SK-N-SH (cell line): Measurements from ENCODE around the gene POLD4. TPM values are rescaled to one million over a fixed set of nuclear protein-coding genes. Genes with fewer than 3 reads are reported as not detected.

Experiments used
- CTCF ChIA-PET: fragments of 300-600, 350-600 bp; formaldehyde crosslinking; extraction: SDS; loops from one replicate; lab custom pipeline; 2021; lab: Yijun Ruan, JAX
- POLR2A ChIA-PET: fragments of 350-600 bp; sonication (Branson Sonifier 250); formaldehyde crosslinking; extraction: SDS; loops from one replicate; lab custom pipeline; 2020; ENCODE audit warnings: antibody characterized with exemption, inconsistent platforms; lab: Yijun Ruan, JAX
- DNase-seq: peaks from one replicate; pipeline ENCODE4 v3.0.0; 2012
- H2AFZ ChIP-seq: fragments of 200-600 bp; sonication (generic); 2 replicates; pipeline ENCODE4 v1.8.1; 2016; ENCODE audit warnings: antibody characterized with exemption, mild to moderate bottlenecking, low read depth
- H3F3A ChIP-seq: fragments of 200-600 bp; sonication (generic); replicated peaks from 2 replicates; pipeline ENCODE3; 2016; ENCODE audit warnings: antibody characterized with exemption, mild to moderate bottlenecking; ENCODE audit not compliant: insufficient read depth
- H3K27ac ChIP-seq, 2 experiments: fragments of 200-500 bp in 1 of 2; fragments of 200-600 bp in 1 of 2; sonication (Bioruptor generic) in 1 of 2; sonication (generic), shearing (Covaris generic) in 1 of 2; 2 replicates each; pipeline versions ENCODE4 v1.5.1 to v1.6.1; 2014 to 2016; ENCODE audit warnings: low read depth in 2 of 2, inconsistent platforms in 1 of 2, low read length in 1 of 2, mild to moderate bottlenecking in 1 of 2, mixed read lengths in 1 of 2
- H3K27me3 ChIP-seq: fragments of 200-600 bp; sonication (generic), shearing (Covaris generic); 2 replicates; pipeline ENCODE4 v1.6.1; 2016; ENCODE audit warnings: mixed run types; ENCODE audit not compliant: insufficient read depth
- H3K36me3 ChIP-seq, 2 experiments: fragments of 200-500 bp in 1 of 2; fragments of 200-600 bp in 1 of 2; sonication (Bioruptor generic) in 1 of 2; sonication (generic) in 1 of 2; replicated peaks in 1 of 2; 2 replicates each; pipeline versions ENCODE3 to v1.5.1; 2014 to 2016; ENCODE audit warnings: low read length in 1 of 2, mild to moderate bottlenecking in 1 of 2; ENCODE audit not compliant: insufficient read depth in 2 of 2, control insufficient read depth in 1 of 2
- H3K4me1 ChIP-seq, 2 experiments: fragments of 200-500 bp in 1 of 2; fragments of 200-600 bp in 1 of 2; sonication (Bioruptor generic) in 1 of 2; sonication (generic), shearing (Covaris generic) in 1 of 2; 2 replicates each; pipeline versions ENCODE4 v1.5.1 to v1.6.1; 2014 to 2016; ENCODE audit warnings: low read depth in 1 of 2, low read length in 1 of 2, mixed run types in 1 of 2; ENCODE audit not compliant: insufficient read depth in 2 of 2, control insufficient read depth in 1 of 2
- H3K4me2 ChIP-seq: fragments of 200-600 bp; sonication (generic), shearing (Covaris generic); 2 replicates; pipeline ENCODE4 v1.6.1; 2017; ENCODE audit warnings: mixed run types
- H3K4me3 ChIP-seq, 2 experiments: fragments of 200-500 bp in 1 of 2; fragments of 200-600 bp in 1 of 2; sonication (Bioruptor generic) in 1 of 2; sonication (generic), shearing (Covaris generic) in 1 of 2; 2 replicates each; pipeline versions ENCODE4 v1.5.1 to v1.8.1; 2014 to 2016; ENCODE audit warnings: low read depth in 2 of 2, inconsistent platforms in 1 of 2, low read length in 1 of 2, mild to moderate bottlenecking in 1 of 2, mixed read lengths in 1 of 2, moderate library complexity in 1 of 2
- H3K79me2 ChIP-seq: fragments of 200-600 bp; sonication (generic); 2 replicates; pipeline ENCODE4 v1.8.1; 2017; ENCODE audit warnings: mild to moderate bottlenecking; ENCODE audit not compliant: insufficient read depth
- H3K9ac ChIP-seq: fragments of 200-600 bp; sonication (generic); 2 replicates; pipeline ENCODE4 v1.6.1; 2017; ENCODE audit warnings: mixed run types
- H3K9me2 ChIP-seq: fragments of 200-600 bp; sonication (generic); 2 replicates; pipeline ENCODE4 v1.6.1; 2017; ENCODE audit warnings: mixed run types
- H3K9me3 ChIP-seq: fragments of 200-600 bp; sonication (generic); 2 replicates; pipeline ENCODE4 v1.6.1; 2017; ENCODE audit warnings: mixed run types, mild to moderate bottlenecking, moderate library complexity
- H4K20me1 ChIP-seq: fragments of 200-600 bp; sonication (generic); 2 replicates; pipeline ENCODE4 v1.6.1; 2017; ENCODE audit warnings: mild to moderate bottlenecking, mixed run types; ENCODE audit not compliant: insufficient read depth
- CHD2 ChIP-seq: fragments of 150-350 bp; IDR thresholded peaks from 2 replicates; pipeline ENCODE4 v1.6.1; 2018; ENCODE audit warnings: low read length; ENCODE audit not compliant: partially characterized antibody
- FOSL2 ChIP-seq: IDR thresholded peaks from 2 replicates; pipeline ENCODE4 v1.4.0; 2012; ENCODE audit warnings: low read depth, mild to moderate bottlenecking, moderate library complexity, borderline replicate concordance
- FOXJ3 ChIP-seq: sonication (generic); formaldehyde crosslinking; IDR thresholded peaks from 2 replicates; pipeline ENCODE4 v1.5.1; 2020; ENCODE audit warnings: mild to moderate bottlenecking, missing genetic modification reagents
- FOXM1 ChIP-seq: IDR thresholded peaks from 2 replicates; pipeline ENCODE4 v1.4.0; 2012; ENCODE audit warnings: low read depth, mild to moderate bottlenecking
- GATA2 ChIP-seq: sonication (generic); formaldehyde crosslinking; IDR thresholded peaks from 2 replicates; pipeline ENCODE4 v1.5.0; 2020; ENCODE audit warnings: mild to moderate bottlenecking, missing genetic modification reagents
- MEF2A ChIP-seq: IDR thresholded peaks from 2 replicates; pipeline ENCODE4 v1.4.0; 2012; ENCODE audit warnings: low read depth, borderline replicate concordance
- RAD21 ChIP-seq: IDR thresholded peaks from 2 replicates; pipeline ENCODE4 v1.6.1; 2012; ENCODE audit warnings: mild to moderate bottlenecking, low read length
- RCOR1 ChIP-seq: fragments of 150-350 bp; IDR thresholded peaks from 2 replicates; pipeline ENCODE4 v1.6.1; 2017; ENCODE audit warnings: antibody characterized with exemption, low read length
- RXRA ChIP-seq: IDR thresholded peaks from 2 replicates; pipeline ENCODE4 v1.4.0; 2012; ENCODE audit warnings: low read depth, mild to moderate bottlenecking, borderline replicate concordance
- TAF1 ChIP-seq: IDR thresholded peaks from 2 replicates; pipeline ENCODE4 v1.6.1; 2012; ENCODE audit warnings: low read depth, mild to moderate bottlenecking, low read length, moderate library complexity, borderline replicate concordance
- USF1 ChIP-seq: IDR thresholded peaks from 2 replicates; pipeline ENCODE4 v1.4.0; 2012; ENCODE audit warnings: low read depth, borderline replicate concordance
- WGBS: methylation state at CpG from one replicate; pipeline ENCODE4 v1.1.6; 2017; ENCODE audit warnings: low lambda C conversion rate; 5-methylcytosine and 5-hydroxymethylcytosine counted together
- polyA plus RNA-seq, 3 experiments: library from polyadenylated mRNA; depleted of rRNA; stranded (reverse); fragments of >200 nt; gene quantifications; 2 replicates each; pipeline ENCODE4 v1.2.3, GENCODE V29; 2012
- TF ChIP-seq, protein P1 (sequence below): fragments of 200-600 bp; sonication (generic); IDR thresholded peaks from 2 replicates; pipeline ENCODE4 v1.6.1; 2017; ENCODE audit warnings: antibody characterized with exemption, mild to moderate bottlenecking, moderate library complexity
- TF ChIP-seq, protein P2 (sequence below): IDR thresholded peaks from 2 replicates; pipeline ENCODE4 v1.4.0; 2012; ENCODE audit warnings: low read depth
- TF ChIP-seq, protein P3 (sequence below): IDR thresholded peaks from 2 replicates; pipeline ENCODE4; 2012
- TF ChIP-seq, protein P4 (sequence below): fragments of 150-350 bp; IDR thresholded peaks from 2 replicates; pipeline ENCODE4 v1.6.1; 2017; ENCODE audit warnings: antibody characterized with exemption, low read length, low read depth, borderline replicate concordance

Gene POLD4
- polyA plus RNA-seq, 1 of the 3 experiments (the other 2 are of a cell fraction), result 80.4 TPM

DNA sequence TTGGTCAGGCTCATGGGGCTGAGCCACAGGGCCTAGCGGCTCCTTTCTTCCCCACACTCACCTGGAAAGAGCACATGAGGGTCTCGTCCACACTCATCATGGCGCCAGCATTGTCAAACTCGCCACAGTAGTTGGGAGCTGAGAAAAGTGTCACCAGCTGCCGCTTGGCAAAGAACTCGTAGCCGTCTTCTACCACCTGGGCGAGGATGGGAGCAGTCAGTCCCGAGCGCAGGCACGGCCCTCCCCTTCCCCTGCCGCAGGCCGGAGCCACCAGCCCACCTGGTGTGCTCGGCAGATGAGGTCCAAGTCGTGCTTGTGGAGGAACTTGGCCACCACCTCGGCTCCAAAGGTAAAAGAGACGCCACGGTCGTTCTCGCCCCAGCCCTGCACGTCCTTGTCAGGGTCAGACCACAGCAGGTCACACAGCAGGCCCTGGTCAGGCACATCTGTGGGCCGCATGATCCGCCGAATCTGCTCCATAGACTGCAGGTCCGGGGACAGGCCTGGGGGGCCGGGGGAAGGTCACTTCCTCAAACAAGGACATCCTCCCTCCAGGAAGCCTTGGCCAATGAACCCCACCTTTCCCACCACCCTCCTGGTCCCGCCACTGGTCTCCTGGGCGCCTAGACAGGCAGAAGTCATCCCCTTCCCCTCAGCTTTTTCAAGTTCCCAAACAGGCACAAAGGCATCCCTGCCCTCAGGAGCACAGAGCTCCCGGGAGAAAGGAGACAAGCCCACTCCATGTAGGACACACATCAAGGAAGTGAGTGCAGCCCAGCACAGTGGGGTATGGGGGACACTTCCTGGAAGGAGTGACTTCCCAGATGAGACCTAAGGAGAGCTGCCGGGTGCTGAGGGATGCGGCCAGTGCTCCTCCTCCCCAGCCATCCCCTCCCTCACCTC lies 45.6 kb upstream of the POLD4 start:
- no peak overlapping the region for H2AFZ ChIP-seq
- H3K9me2 ChIP-seq, result no peaks in the 10 kb centered on the region
- DNase-seq, result no peak
- CTCF ChIA-PET, result interaction anchor here (4.1 to 4.9 kb wide), 2 partner anchors 16 to 70 kb away, joined by 29 to 32 read pairs; partner anchors contain the start of gene TMEM134
- no peak for TF ChIP-seq RCOR1
- H3K4me1 ChIP-seq, result peaks cover 9 to 17% of the 10 kb centered on the region in 2 experiments; a peak in 2 of 4 replicates
- WGBS, result 92% methylated on average over 25 of the region's 31 CpGs
- peaks cover 5% of the 10 kb centered on the region for H3F3A ChIP-seq
- H3K27ac ChIP-seq, result no peak overlapping the region
- no peak overlapping the region; the same call in 1 of the 2 replicates for H3K4me2 ChIP-seq
- no peaks in the 10 kb centered on the region for H3K27me3 ChIP-seq
- no peak overlapping the region for H3K4me3 ChIP-seq
- peaks cover 14% of the 10 kb centered on the region for H4K20me1 ChIP-seq
- POLR2A ChIA-PET, result interaction anchor here (0.5 kb wide), 1 partner anchor 15 kb away, joined by 7 read pairs; no protein-coding TSS in a partner anchor
- H3K9me3 ChIP-seq, result no peaks in the 10 kb centered on the region
- no peak overlapping the region for H3K9ac ChIP-seq
- H3K79me2 ChIP-seq, result peaks cover 25% of the 10 kb centered on the region
- peaks cover 8 to 22% of the 10 kb centered on the region in 2 experiments for H3K36me3 ChIP-seq

DNA sequence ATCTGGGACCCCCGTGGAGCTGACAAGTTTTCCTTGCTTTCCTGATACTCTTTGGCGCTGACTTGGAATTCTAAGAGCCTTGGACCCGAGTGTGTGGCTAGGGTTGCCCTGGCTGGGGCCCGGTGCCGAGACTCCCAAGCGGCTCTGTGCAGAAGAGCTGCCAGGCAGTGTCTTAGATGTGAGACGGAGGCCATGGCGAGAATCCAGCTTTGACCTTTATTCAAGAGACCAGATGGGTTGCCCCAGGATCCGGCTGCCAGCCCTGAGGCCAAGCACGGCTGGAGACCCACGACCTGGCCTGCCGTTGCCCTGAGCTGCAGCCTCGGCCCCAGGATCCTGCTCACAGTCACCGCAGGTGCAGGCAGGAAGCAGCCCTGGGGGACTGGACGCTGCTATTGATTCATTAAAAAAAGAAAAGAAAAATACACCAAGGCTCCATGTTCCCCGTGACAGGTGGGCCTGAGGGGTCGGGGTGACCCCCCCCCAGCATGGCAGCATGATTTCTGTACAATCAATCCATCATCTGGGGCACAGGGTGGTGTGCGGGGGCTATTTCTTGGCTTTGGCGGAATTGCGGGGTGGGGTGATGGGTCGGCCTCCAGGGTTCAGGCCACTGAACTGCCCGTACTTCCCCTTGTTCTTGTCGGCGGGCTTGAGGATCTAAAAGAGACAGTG lies 44.8 kb upstream of the POLD4 start:
- POLR2A ChIA-PET, result no interaction called here
- peaks cover 25% of the 10 kb centered on the region for H3K79me2 ChIP-seq
- H3K9me3 ChIP-seq, result no peaks in the 10 kb centered on the region
- H3K4me1 ChIP-seq, result peaks cover 9 to 17% of the 10 kb centered on the region in 2 experiments; a peak in 2 of 4 replicates
- CTCF ChIA-PET, result interaction anchor here (1.0 to 4.9 kb wide), 3 partner anchors 16 to 52 kb away, joined by 3 to 29 read pairs (median 6); no protein-coding TSS in a partner anchor
- H3K36me3 ChIP-seq, result peaks cover 8 to 22% of the 10 kb centered on the region in 2 experiments
- DNase-seq, result no peak
- H2AFZ ChIP-seq, result no peak overlapping the region
- no peaks in the 10 kb centered on the region for H3K9me2 ChIP-seq
- H3F3A ChIP-seq, result peaks cover 5% of the 10 kb centered on the region
- peaks cover 14% of the 10 kb centered on the region for H4K20me1 ChIP-seq
- TF ChIP-seq RXRA (no peak), FOSL2 (no peak), TAF1 (no peak), CHD2 (no peak), FOXM1 (no peak), RAD21 (no peak), MEF2A (no peak), FOXJ3 (CRISPR knock-in tag) (no peak), USF1 (no peak), GATA2 (no peak)
- TF ChIP-seq, protein P1, sequence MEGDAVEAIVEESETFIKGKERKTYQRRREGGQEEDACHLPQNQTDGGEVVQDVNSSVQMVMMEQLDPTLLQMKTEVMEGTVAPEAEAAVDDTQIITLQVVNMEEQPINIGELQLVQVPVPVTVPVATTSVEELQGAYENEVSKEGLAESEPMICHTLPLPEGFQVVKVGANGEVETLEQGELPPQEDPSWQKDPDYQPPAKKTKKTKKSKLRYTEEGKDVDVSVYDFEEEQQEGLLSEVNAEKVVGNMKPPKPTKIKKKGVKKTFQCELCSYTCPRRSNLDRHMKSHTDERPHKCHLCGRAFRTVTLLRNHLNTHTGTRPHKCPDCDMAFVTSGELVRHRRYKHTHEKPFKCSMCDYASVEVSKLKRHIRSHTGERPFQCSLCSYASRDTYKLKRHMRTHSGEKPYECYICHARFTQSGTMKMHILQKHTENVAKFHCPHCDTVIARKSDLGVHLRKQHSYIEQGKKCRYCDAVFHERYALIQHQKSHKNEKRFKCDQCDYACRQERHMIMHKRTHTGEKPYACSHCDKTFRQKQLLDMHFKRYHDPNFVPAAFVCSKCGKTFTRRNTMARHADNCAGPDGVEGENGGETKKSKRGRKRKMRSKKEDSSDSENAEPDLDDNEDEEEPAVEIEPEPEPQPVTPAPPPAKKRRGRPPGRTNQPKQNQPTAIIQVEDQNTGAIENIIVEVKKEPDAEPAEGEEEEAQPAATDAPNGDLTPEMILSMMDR, result no peak
- TF ChIP-seq, protein P2, sequence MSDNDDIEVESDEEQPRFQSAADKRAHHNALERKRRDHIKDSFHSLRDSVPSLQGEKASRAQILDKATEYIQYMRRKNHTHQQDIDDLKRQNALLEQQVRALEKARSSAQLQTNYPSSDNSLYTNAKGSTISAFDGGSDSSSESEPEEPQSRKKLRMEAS, result no peak
- TF ChIP-seq, protein P3, sequence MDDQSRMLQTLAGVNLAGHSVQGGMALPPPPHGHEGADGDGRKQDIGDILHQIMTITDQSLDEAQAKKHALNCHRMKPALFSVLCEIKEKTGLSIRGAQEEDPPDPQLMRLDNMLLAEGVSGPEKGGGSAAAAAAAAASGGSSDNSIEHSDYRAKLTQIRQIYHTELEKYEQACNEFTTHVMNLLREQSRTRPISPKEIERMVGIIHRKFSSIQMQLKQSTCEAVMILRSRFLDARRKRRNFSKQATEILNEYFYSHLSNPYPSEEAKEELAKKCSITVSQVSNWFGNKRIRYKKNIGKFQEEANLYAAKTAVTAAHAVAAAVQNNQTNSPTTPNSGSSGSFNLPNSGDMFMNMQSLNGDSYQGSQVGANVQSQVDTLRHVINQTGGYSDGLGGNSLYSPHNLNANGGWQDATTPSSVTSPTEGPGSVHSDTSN, result no peak
- TF ChIP-seq, protein P4, sequence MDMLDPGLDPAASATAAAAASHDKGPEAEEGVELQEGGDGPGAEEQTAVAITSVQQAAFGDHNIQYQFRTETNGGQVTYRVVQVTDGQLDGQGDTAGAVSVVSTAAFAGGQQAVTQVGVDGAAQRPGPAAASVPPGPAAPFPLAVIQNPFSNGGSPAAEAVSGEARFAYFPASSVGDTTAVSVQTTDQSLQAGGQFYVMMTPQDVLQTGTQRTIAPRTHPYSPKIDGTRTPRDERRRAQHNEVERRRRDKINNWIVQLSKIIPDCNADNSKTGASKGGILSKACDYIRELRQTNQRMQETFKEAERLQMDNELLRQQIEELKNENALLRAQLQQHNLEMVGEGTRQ, result no peak
- 91% methylated on average over 13 of the region's 24 CpGs for WGBS
- no peak overlapping the region for H3K4me3 ChIP-seq
- no peak overlapping the region for H3K27ac ChIP-seq
- no peak overlapping the region for H3K4me2 ChIP-seq
- H3K9ac ChIP-seq, result no peak overlapping the region
- H3K27me3 ChIP-seq, result no peaks in the 10 kb centered on the region
